NCI-H748 (cell line): Measurements from ENCODE around the gene NRXN2.

Experiments
- DNase-seq: peaks from one replicate; lab custom pipeline; 2025; ENCODE audit not compliant: unreplicated experiment; lab: John Stamatoyannopoulos, UW

NRXN2 gene

GRCh38 chr11:64759131-64759721, 36.2 kb upstream of the NRXN2 start:
- no peak for DNase-seq

- no peak for DNase-seq
Observed at GRCh38 chr11:64758330-64759079, 35.5 kb upstream of the NRXN2 start.

GRCh38 chr11:64757549-64758329, 34.7 kb upstream of the NRXN2 start:
- DNase-seq, result no peak

- DNase-seq, result no peak
Observed at GRCh38 chr11:64755681-64756361, 32.8 kb upstream of the NRXN2 start.

GRCh38 chr11:64754919-64755662, 32.1 kb upstream of the NRXN2 start:
- DNase-seq, result no peak

GRCh38 chr11:64754124-64754918, 31.3 kb upstream of the NRXN2 start:
- DNase-seq, result no peak

GRCh38 chr11:64753380-64754123, 30.6 kb upstream of the NRXN2 start:
- DNase-seq, result no peak

- DNase-seq, result no peak
Observed at GRCh38 chr11:64753019-64753379, 30.0 kb upstream of the NRXN2 start.

- DNase-seq, result no peak
Observed at GRCh38 chr11:64752175-64752970, 29.4 kb upstream of the NRXN2 start.

GRCh38 chr11:64751580-64751979, 28.6 kb upstream of the NRXN2 start:
- no peak for DNase-seq

GRCh38 chr11:64751136-64751535, 28.1 kb upstream of the NRXN2 start:
- no peak for DNase-seq

GRCh38 chr11:64750361-64751054, 27.5 kb upstream of the NRXN2 start:
- DNase-seq, result no peak

- no peak for DNase-seq
Observed at GRCh38 chr11:64747961-64748665, 25.1 kb upstream of the NRXN2 start.

- DNase-seq, result no peak
Observed at GRCh38 chr11:64746486-64746885, 23.5 kb upstream of the NRXN2 start.

GRCh38 chr11:64745521-64746328, 22.7 kb upstream of the NRXN2 start:
- DNase-seq, result peak; percentile 64

GRCh38 chr11:64745189-64745520, 22.2 kb upstream of the NRXN2 start:
- DNase-seq, result no peak
